Chondrocyte (in vitro differentiated cells): ENCODE data around the gene B3GNT8. TPM values are rescaled to one million over a fixed set of nuclear protein-coding genes. Genes with fewer than 3 reads are reported as not detected.

Experiments
- DNase-seq: peaks from one replicate; pipeline ENCODE4 v3.0.0; 2021; ENCODE audit warnings: mixed read lengths, low spot score
- H3K27ac Mint-ChIP-seq: one replicate; pipeline ENCODE4 v1.8.0; 2021; ENCODE audit warnings: mild to moderate bottlenecking, moderate library complexity, mixed read lengths; ENCODE audit not compliant: unreplicated experiment
- H3K27me3 Mint-ChIP-seq: 2 replicates; pipeline ENCODE4 v1.8.0; 2021; ENCODE audit warnings: low read depth, mixed read lengths
- H3K36me3 Mint-ChIP-seq: 2 replicates; pipeline ENCODE4 v1.8.0; 2021; ENCODE audit warnings: low read depth, mixed read lengths
- H3K4me1 Mint-ChIP-seq: 2 replicates; pipeline ENCODE4 v1.8.0; 2021; ENCODE audit warnings: low read depth, mild to moderate bottlenecking, mixed read lengths
- H3K4me3 Mint-ChIP-seq: one replicate; pipeline ENCODE4 v1.8.0; 2021; ENCODE audit warnings: mild to moderate bottlenecking, moderate library complexity, mixed read lengths; ENCODE audit not compliant: unreplicated experiment
- H3K9me3 Mint-ChIP-seq: 2 replicates; pipeline ENCODE4 v1.8.0; 2021; ENCODE audit warnings: low read depth, mixed read lengths
- total RNA-seq: library from RNA; stranded (reverse); gene quantifications from 3 replicates; pipeline ENCODE4 v1.2.1, GENCODE V29; 2021
- TF ChIP-seq, protein P1 (sequence below): fragments of 200-600 bp; sonication (generic); IDR thresholded peaks from 2 replicates; pipeline ENCODE4 v1.5.0; 2021; ENCODE audit warnings: antibody characterized with exemption, mild to moderate bottlenecking, moderate library complexity

The B3GNT8 gene
- total RNA-seq, 1 donor from 2014 or later: 0.70 TPM

DNA sequence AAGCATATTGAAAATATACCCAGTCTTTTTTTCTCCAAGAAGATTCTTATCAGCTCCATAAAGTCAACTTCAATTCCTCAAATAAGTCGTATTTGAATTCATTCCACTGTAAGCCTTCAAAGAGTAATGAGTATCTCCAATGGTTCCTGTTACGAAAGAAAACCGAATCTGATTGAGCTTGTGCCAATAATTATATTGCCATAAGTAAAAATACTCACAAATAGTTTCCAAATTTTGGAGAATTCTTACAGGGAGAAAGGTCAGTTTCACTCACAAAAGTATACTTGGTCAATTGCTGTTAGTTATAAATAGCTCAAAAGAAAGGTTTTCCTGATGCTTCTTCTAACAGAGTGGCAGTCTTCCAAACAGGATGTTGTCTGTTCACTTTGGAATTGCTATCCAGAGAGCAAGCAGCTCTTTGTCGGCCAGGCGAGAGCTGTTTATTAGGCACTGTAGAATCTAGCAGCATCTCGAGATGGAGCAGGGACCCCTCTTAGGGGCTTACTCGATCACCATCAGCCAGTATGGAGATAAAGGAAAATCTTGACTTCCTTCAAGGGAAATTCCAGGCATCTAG is 29.3 kb upstream of the B3GNT8 start:
- Mint-ChIP-seq H3K27ac (no peak overlapping the region), H3K9me3 (no peaks in the 10 kb centered on the region), H3K36me3 (no peaks in the 10 kb centered on the region), H3K4me3 (no peak overlapping the region), H3K4me1 (no peaks in the 10 kb centered on the region), H3K27me3 (peaks cover 46% of the 10 kb centered on the region)
- TF ChIP-seq, protein P1, sequence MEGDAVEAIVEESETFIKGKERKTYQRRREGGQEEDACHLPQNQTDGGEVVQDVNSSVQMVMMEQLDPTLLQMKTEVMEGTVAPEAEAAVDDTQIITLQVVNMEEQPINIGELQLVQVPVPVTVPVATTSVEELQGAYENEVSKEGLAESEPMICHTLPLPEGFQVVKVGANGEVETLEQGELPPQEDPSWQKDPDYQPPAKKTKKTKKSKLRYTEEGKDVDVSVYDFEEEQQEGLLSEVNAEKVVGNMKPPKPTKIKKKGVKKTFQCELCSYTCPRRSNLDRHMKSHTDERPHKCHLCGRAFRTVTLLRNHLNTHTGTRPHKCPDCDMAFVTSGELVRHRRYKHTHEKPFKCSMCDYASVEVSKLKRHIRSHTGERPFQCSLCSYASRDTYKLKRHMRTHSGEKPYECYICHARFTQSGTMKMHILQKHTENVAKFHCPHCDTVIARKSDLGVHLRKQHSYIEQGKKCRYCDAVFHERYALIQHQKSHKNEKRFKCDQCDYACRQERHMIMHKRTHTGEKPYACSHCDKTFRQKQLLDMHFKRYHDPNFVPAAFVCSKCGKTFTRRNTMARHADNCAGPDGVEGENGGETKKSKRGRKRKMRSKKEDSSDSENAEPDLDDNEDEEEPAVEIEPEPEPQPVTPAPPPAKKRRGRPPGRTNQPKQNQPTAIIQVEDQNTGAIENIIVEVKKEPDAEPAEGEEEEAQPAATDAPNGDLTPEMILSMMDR: no peak
- DNase-seq: no peak

DNA sequence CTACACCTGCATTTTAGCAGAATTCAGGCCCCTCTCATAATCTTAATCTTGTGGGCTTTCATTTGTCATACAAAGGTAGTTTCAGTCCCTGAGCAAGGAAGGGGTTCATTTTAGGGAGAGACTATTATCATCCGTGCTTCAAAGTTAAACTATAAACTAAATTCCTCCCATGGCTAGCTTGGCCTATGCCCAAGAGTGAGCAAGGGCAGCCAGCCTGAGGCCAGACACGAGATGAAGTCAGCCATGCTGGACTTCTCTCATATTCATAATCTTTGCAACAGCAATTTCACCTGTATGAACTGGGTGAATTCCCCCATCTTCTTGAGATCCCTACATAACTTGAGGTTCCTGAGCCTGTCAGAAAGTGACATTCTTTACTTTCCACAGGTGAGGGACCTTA is 28.8 kb upstream of the B3GNT8 start:
- no peaks in the 10 kb centered on the region for H3K4me1 Mint-ChIP-seq
- peaks cover 42% of the 10 kb centered on the region for H3K27me3 Mint-ChIP-seq
- H3K9me3 Mint-ChIP-seq: no peaks in the 10 kb centered on the region
- no peaks in the 10 kb centered on the region for H3K36me3 Mint-ChIP-seq
- TF ChIP-seq, protein P1: no peak
- no peak overlapping the region for H3K4me3 Mint-ChIP-seq
- no peak for DNase-seq
- no peak overlapping the region for H3K27ac Mint-ChIP-seq

DNA sequence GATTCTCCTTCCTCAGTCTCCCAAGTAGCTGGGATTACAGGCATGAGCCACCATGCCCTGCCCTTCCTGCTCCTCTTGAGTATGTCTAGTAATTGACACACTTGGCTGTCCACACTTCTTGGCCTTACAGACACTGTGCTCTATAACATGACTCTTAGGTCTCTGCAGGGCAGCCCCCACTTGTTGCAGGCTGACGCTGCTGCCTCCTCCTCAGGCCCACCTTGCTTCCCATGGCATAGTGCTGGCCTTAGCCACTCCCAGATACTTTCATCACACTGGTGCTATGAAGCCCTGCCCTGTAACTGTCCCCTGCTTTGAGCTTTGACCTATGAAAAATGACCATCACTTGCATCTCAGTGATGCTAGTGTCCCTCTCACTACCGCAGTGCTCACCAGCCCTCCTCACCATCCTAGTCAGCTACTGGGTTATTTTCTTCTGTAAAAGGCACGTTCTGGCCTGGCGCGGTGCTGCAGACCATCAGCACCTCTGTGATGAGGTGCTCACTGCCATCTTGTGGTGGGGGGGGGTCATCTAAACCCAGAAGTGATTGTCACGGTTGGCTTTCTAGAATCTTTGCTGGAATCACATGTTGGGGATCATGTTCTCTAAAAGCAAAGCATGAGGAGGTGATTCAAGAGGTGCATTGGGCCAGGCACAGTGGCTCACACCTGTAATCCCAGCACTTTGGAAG is 25.6 kb upstream of the B3GNT8 start:
- TF ChIP-seq, protein P1: no peak
- Mint-ChIP-seq H3K9me3 (no peaks in the 10 kb centered on the region), H3K27me3 (peaks cover 30% of the 10 kb centered on the region), H3K36me3 (no peaks in the 10 kb centered on the region), H3K4me1 (peaks cover 4% of the 10 kb centered on the region), H3K4me3 (no peak overlapping the region), H3K27ac (no peak overlapping the region)
- no peak for DNase-seq

DNA sequence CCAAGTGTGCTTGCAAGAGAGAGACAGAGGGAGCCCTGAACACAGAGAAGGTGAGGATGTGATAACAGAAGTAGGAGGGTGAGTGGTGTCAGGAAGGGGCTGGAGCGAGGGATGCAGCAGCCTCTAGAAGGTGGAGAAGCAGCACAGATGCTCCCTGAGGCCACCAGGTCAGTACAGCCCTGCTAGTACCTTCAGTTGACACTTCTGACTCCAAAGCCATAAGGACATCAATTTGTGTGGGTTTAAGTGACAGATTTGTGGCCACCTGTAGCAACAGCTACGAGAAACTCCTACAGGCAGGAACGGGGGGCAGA is 22.6 kb upstream of the B3GNT8 start:
- Mint-ChIP-seq H3K4me3 (no peak overlapping the region), H3K27ac (no peak overlapping the region), H3K36me3 (no peaks in the 10 kb centered on the region), H3K27me3 (peaks cover 26% of the 10 kb centered on the region), H3K4me1 (peaks cover 4% of the 10 kb centered on the region), H3K9me3 (no peaks in the 10 kb centered on the region)
- TF ChIP-seq, protein P1: no peak
- DNase-seq: no peak

DNA sequence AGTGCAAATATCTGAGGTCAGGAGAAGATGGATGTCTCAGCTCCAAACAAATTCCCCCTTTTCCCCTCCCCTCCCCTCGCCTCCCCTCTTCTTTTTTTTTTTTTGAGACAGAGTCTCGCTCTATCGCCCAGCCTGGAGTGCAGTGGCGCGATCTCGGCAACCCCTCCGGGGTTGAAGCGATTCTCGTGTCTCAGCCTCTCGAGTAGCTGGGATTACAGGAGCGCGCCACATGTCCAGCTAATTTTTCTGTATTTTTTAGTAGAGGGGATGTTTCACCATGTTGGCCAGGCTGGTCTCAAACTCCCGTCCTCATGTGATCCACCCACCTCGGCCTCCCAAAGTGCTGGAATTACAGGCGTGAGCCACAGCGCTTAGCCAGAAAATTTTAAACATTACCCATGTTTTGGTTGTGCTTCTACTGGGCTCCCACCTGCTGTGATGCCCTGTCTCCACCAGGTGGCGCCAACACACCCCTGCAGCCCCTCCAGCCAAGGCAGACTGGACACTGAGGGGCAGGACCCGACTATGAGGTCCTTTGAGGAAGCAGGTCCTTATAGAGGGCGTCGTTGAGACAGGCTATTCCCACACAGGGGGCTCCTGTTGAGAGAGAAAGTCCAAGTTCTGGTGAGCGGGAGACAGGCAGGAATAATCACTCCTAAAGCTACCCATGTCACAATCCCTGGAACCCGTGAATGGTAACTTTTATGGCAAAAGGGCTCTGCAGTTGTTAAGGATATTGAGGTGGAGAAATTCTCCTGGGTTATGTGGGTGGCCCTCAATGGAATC is 22.1 kb upstream of the B3GNT8 start:
- Mint-ChIP-seq H3K4me3 (peak overlapping the region; percentile 46), H3K36me3 (no peaks in the 10 kb centered on the region), H3K27me3 (peaks cover 24% of the 10 kb centered on the region), H3K4me1 (peaks cover 4% of the 10 kb centered on the region), H3K27ac (no peak overlapping the region), H3K9me3 (no peaks in the 10 kb centered on the region)
- DNase-seq: peak; percentile 36
- TF ChIP-seq, protein P1: peak; percentile 96
